ENCODE measurements around the gene PAM16.
A peak's percentile ranks its signal among the peaks of the same experiment; 100 is the strongest.

PAM16 gene

DNA sequence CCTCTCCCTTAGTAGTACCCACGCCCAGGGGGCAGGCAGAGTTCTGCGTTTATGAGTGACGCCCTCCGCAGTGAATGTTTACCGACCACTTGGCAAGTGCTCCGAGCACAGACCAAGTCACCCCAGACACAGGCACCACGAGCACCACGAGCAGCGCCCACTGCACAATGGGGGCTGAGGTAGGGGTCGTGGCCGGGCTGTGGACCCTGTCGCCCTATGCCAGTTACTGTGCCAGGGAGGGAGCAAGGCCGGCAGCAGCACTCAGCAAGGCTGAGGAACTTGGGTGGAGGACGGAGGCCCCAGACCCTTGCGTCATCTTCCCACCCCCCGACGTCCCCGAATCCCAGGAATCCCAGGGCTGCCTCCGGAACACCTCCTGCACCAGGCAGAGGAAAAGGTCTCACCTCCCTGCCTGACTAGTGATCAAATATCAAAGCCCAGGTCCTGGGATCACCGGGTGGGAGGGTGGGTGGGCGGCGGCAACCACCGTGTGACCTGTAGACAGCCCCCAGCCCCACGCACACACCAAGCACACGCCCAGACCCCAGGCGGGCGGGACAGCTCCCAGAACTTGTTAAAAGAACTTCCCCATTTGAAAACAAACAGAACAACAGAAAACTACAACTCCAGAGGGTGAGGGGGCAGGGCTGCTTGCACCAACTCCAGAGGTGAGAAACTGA is 25.9 kb upstream of the PAM16 start:
- Histone ChIP-seq H3K27ac (ENCODE audit: low read depth, low read length) (peak overlapping the region; percentile 81), H3K9ac (ENCODE audit: low read length in 5 of 5) (peak overlapping the region in 1 of 5 donors; percentile 35), H3K27me3 (ENCODE audit: control insufficient read depth in 5 of 5, insufficient read depth in 4 of 5, low read length in 5 of 5) (no peaks in the 10 kb centered on the region), H3K9me3 (ENCODE audit: control insufficient read depth in 5 of 5, low read length in 5 of 5) (no peaks in the 10 kb centered on the region), H3K4me1 (ENCODE audit: control insufficient read depth in 5 of 5, insufficient read depth in 5 of 5, low read length in 5 of 5) (peaks cover 3 to 72% (median 64%) of the 10 kb centered on the region in 5 donors), H3K36me3 (ENCODE audit: control insufficient read depth in 5 of 5, insufficient read depth in 5 of 5, low read length in 5 of 5) (peaks cover 0 to 36% (median 21%) of the 10 kb centered on the region in 5 donors), H3K4me3 (ENCODE audit: low read depth in 1 of 5, low read length in 5 of 5) (peak overlapping the region in 4 of 5 donors; percentile 3 to 38 (median 10))

DNA sequence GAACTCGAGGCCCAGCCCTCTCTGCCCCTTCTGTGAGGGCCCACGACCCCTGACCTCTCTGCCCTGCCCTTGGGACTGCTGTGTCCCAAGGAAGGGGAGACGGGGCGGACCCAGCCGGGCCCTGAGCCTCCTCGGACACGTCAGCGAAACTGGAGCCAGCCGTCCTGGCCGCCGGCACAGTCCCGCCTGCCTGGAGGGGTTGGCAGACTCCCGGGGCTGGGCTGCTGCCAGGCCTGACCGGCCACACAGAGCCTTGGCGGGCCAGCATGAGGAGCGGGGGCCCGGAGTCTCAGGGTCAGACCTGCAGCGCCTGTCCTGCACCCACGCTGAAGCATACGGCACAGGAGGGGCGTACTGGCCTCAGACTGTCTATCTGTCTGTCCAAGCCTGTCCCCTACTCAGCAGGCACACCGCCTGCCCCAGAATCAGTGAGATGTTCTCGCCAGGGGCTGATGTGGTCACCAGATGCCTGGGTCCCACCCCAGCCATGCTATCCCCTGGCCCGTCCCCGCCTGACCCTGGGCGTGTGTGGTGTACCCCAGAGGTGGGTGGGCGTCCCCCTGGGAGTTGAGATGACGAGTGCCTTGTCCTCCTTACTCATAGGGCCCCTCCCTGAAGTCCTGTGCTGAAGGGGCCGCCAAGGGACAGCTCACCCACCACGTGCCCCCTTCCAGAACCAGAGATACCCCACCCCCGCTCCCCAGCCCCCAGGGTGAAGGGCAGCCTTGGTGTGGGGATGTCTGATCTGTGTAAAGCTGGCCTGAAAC is 25.2 kb upstream of the PAM16 start:
- no peaks in the 10 kb centered on the region for H3K27me3 ChIP-seq (ENCODE audit: control insufficient read depth in 5 of 5, insufficient read depth in 4 of 5, low read length in 5 of 5)
- H3K9ac ChIP-seq (ENCODE audit: low read length in 5 of 5), result peak overlapping the region in 2 of 5 donors; percentile 61 to 66
- H3K4me3 ChIP-seq (ENCODE audit: low read depth in 1 of 5, low read length in 5 of 5), result peak overlapping the region in 3 of 5 donors; percentile 4 to 38 (median 18)

DNA sequence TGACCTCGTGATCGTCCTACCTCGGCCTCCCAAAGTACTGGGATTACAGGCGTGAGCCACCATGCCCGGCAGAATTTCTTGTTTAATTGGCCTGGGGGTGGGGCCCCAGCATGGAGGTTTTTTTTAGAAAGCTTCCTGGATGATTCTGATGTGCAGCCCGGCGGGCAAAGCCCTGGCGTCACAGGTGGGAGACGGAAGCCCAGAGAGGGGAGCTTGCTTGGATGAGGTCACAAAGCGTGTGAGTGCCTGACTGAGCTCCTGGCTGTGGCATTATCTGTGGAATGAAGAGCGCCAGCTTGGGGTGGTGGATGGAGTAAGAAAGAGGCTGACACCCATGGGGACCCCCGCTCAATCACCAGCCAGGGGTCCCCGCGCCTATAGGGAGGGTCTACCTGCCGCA is 24.6 kb upstream of the PAM16 start:
- H3K27me3 ChIP-seq (ENCODE audit: control insufficient read depth in 5 of 5, insufficient read depth in 4 of 5, low read length in 5 of 5), result no peaks in the 10 kb centered on the region
- H3K27ac ChIP-seq (ENCODE audit: low read depth, low read length), result peak overlapping the region; percentile 81
- H3K4me3 ChIP-seq (ENCODE audit: low read depth in 1 of 5, low read length in 5 of 5), result peak overlapping the region in 3 of 5 donors; percentile 4 to 18 (median 17)
- H3K9me3 ChIP-seq (ENCODE audit: control insufficient read depth in 5 of 5, low read length in 5 of 5), result no peaks in the 10 kb centered on the region
- H3K9ac ChIP-seq (ENCODE audit: low read length in 5 of 5), result peak overlapping the region in 2 of 5 donors; percentile 61 to 66
- peaks cover 3 to 81% (median 71%) of the 10 kb centered on the region in 5 donors for H3K4me1 ChIP-seq (ENCODE audit: control insufficient read depth in 5 of 5, insufficient read depth in 5 of 5, low read length in 5 of 5)
- peaks cover 0 to 23% (median 8%) of the 10 kb centered on the region in 5 donors for H3K36me3 ChIP-seq (ENCODE audit: control insufficient read depth in 5 of 5, insufficient read depth in 5 of 5, low read length in 5 of 5)

More for the DNA sequence above, 25.2 kb upstream of the PAM16 start:
- peaks cover 3 to 75% (median 66%) of the 10 kb centered on the region in 5 donors for H3K4me1 ChIP-seq (ENCODE audit: control insufficient read depth in 5 of 5, insufficient read depth in 5 of 5, low read length in 5 of 5)
- H3K27ac ChIP-seq (ENCODE audit: low read depth, low read length), result peak overlapping the region; percentile 81
- no peaks in the 10 kb centered on the region for H3K9me3 ChIP-seq (ENCODE audit: control insufficient read depth in 5 of 5, low read length in 5 of 5)
- peaks cover 0 to 29% (median 14%) of the 10 kb centered on the region in 5 donors for H3K36me3 ChIP-seq (ENCODE audit: control insufficient read depth in 5 of 5, insufficient read depth in 5 of 5, low read length in 5 of 5)

DNA sequence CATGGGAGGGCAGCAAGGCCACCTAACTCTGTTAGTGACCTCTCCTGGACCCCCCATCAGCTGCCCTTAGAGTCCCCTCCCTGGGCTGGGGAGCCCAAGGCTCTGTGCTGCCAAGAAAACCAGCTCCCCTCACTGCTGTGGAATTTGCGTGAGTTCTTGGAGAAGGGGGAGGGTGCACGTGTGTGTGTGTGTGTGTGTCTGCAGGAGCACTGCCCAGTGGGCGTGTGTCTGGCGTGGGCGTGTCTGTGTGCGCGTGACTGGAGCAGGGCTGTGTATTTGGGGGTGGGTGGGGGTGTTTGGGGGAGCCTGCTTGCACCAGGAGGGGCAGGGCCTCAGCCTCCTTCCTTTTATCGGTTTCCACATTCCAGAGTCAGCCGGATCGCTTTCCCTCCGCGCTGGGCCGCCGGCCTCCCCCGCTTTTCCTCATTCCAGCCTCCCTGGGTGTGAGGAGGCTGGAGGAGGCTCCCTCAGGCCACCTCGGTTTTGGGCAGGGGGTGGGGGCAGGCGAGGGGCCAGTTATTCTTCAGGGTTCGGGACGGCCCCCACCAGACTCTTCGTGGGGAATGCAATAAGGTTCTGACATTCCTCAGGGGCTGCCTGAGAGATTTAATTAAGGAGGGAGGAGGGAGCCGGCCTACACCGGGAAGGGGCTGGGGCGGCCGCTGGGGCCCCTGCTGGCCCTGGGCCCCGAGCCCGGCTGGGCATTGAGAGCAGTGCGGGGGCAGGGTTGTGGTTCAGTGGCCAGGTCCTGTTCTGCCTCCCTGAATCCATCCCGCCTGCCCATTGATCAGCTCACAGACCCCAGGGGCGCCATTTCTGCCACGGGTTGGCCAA is 23.0 kb upstream of the PAM16 start:
- peaks cover 0 to 10% (median 4%) of the 10 kb centered on the region in 5 donors for H3K36me3 ChIP-seq (ENCODE audit: control insufficient read depth in 5 of 5, insufficient read depth in 5 of 5, low read length in 5 of 5)
- H3K27me3 ChIP-seq (ENCODE audit: control insufficient read depth in 5 of 5, insufficient read depth in 4 of 5, low read length in 5 of 5), result no peaks in the 10 kb centered on the region
- no peaks in the 10 kb centered on the region for H3K9me3 ChIP-seq (ENCODE audit: control insufficient read depth in 5 of 5, low read length in 5 of 5)
- H3K9ac ChIP-seq (ENCODE audit: low read length in 5 of 5), result peak overlapping the region in 4 of 5 donors; percentile 42 to 84 (median 50)
- peak overlapping the region; percentile 58 to 82 (median 80) for H3K4me3 ChIP-seq (ENCODE audit: low read depth in 1 of 5, low read length in 5 of 5)
- H3K27ac ChIP-seq (ENCODE audit: low read depth, low read length), result peak overlapping the region; percentile 94
- H3K4me1 ChIP-seq (ENCODE audit: control insufficient read depth in 5 of 5, insufficient read depth in 5 of 5, low read length in 5 of 5), result peaks cover 3 to 91% (median 77%) of the 10 kb centered on the region in 5 donors

DNA sequence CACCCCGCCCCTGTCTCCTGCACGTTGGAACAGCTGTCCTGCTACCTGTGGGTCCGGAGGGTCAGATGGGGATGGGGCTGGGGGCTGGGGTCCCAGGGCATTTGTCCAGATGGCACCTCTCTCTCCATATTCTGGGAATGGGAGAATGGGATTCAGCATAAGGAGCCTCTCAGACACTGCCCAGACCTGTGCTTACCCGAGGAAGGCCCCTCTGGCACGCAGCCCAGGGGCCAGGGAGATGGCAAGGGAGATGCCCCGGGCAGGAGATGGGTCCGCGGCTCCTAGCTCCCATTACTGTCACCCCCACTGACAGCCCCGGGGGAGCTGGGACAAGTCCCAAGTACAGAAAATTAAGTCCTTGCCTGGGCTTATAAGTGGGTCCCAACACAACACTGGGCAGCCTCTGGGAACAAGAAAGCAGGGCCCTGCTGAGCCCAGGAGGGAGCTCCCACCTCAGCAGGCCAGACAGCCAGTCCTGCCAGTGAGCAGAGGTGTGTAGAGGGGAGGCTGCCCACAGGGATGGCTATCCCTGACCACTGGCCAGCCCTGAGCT is 22.3 kb upstream of the PAM16 start:
- peak overlapping the region in 4 of 5 donors; percentile 42 to 84 (median 64) for H3K9ac ChIP-seq (ENCODE audit: low read length in 5 of 5)

DNA sequence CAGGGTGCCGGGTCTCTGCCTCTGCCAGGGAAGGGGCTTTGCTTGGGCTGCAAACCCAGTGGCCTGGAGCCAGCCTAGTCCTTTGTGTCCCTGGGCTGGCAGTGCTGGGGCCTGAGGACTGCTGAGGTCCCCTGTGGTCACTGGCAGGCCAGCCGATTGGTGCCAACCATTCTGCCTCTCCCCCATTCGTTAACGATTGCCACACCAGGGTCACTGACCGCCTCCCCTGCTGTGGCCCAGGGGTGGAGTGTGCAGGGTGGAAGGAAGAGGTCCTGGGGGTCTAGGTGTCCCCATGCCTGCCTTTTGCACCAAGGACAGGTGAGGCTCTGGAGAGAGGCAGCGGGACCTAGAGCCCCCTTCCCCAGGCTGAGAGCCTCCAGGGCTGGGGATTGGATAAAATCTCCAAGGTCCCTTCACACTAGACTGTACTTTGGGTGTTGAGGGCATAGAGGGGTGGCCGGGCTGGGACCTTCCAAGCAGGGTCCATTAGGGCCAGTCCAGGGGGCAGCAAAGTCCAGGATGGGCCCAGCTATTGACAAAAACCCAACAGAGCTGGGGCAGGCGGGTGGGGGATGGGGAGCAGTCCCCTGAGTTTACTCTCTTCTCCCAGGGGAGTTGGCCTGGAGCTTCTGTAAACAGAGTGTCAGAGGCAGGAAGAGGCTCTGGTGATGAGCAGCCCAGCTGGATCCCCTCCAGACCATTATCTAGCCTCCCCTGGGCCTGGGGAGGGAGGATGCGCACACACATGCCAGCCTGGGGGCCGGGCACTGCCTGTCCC is 21.6 kb upstream of the PAM16 start:
- peak overlapping the region; percentile 94 for H3K27ac ChIP-seq (ENCODE audit: low read depth, low read length)
- H3K9ac ChIP-seq (ENCODE audit: low read length in 5 of 5), result peak overlapping the region; percentile 48 to 84 (median 73)
- H3K9me3 ChIP-seq (ENCODE audit: control insufficient read depth in 5 of 5, low read length in 5 of 5), result no peaks in the 10 kb centered on the region
- peak overlapping the region; percentile 76 to 86 (median 81) for H3K4me3 ChIP-seq (ENCODE audit: low read depth in 1 of 5, low read length in 5 of 5)
- H3K36me3 ChIP-seq (ENCODE audit: control insufficient read depth in 5 of 5, insufficient read depth in 5 of 5, low read length in 5 of 5), result no peaks in the 10 kb centered on the region
- peaks cover 2 to 86% (median 73%) of the 10 kb centered on the region in 5 donors for H3K4me1 ChIP-seq (ENCODE audit: control insufficient read depth in 5 of 5, insufficient read depth in 5 of 5, low read length in 5 of 5)
- H3K27me3 ChIP-seq (ENCODE audit: control insufficient read depth in 5 of 5, insufficient read depth in 4 of 5, low read length in 5 of 5), result no peaks in the 10 kb centered on the region

More for the DNA sequence above, 22.3 kb upstream of the PAM16 start:
- Histone ChIP-seq H3K36me3 (ENCODE audit: control insufficient read depth in 5 of 5, insufficient read depth in 5 of 5, low read length in 5 of 5) (peaks cover 0 to 3% (median 0%) of the 10 kb centered on the region in 5 donors), H3K4me3 (ENCODE audit: low read depth in 1 of 5, low read length in 5 of 5) (peak overlapping the region; percentile 76 to 86 (median 81)), H3K27me3 (ENCODE audit: control insufficient read depth in 5 of 5, insufficient read depth in 4 of 5, low read length in 5 of 5) (no peaks in the 10 kb centered on the region), H3K4me1 (ENCODE audit: control insufficient read depth in 5 of 5, insufficient read depth in 5 of 5, low read length in 5 of 5) (peaks cover 3 to 91% (median 80%) of the 10 kb centered on the region in 5 donors), H3K27ac (ENCODE audit: low read depth, low read length) (peak overlapping the region; percentile 94), H3K9me3 (ENCODE audit: control insufficient read depth in 5 of 5, low read length in 5 of 5) (no peaks in the 10 kb centered on the region)

DNA sequence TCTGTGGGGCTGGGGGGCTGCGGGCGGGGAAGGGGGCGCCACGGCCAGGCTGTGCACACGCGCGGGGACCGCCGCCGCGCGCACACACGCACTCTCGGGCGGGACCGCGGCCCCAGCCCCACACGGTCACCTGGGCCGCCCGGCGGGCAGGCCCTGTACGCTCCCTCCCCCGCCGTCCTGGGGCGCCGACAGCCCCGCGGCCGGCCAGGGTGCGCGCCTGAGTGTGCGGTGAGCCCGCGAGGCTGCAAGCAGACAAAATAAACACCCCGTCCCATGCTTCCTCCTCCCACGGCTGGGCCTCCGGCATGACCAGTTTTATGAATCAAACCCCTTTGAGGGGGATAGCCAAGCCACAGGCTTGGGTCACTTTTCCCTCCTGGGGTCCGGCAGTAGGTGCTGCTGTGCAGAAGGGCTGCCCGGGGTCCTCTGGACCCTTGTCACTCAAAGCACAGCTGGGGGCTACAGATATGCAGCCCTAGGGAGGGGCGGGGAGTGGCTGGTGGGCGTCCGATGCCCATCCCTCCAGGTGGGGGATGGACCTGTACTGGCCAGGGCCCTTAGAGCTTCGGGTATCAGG is 21.0 kb upstream of the PAM16 start:
- H3K4me1 ChIP-seq (ENCODE audit: control insufficient read depth in 5 of 5, insufficient read depth in 5 of 5, low read length in 5 of 5), result peaks cover 0 to 79% (median 67%) of the 10 kb centered on the region in 5 donors
- H3K27ac ChIP-seq (ENCODE audit: low read depth, low read length), result peak overlapping the region; percentile 94

DNA sequence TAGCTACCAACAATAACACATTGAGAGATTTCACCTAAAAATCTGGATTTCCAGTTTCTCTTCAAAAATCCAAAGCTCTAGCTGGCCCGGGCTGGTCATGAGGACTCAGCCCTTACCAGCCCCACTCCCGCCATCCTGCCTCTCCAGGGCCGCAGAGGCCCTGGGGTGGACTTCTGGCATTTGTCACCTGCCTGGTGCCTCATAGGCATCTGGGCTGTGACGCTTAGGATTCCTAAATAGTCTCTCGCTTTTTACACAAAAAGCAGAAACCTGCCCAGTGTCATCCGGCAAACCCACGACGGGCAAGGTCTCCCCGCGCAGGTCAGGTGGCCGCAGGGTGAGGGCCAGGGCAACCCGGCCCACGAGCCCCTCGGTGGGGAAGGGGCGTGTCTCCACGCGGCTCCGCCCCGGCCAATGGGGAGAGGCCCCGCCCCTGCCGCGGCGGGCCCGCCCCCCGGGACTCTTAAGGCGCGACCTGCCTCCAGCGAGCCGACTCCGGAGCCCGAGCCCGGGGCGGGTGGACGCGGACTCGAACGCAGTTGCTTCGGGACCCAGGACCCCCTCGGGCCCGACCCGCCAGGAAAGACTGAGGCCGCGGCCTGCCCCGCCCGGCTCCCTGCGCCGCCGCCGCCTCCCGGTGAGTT is 20.4 kb upstream of the PAM16 start, which contains the start of gene VASN:
TSS of gene VASN (plus strand) at position 492 of the 644 bp plus-strand sequence. CDS start 9,030 bp downstream, outside the sequence.
- Histone ChIP-seq H3K36me3 (ENCODE audit: control insufficient read depth in 5 of 5, insufficient read depth in 5 of 5, low read length in 5 of 5) (peaks cover 0 to 10% (median 4%) of the 10 kb centered on the region in 5 donors), H3K27ac (ENCODE audit: low read depth, low read length) (peak within 1 kb of the TSS; percentile 94), H3K9me3 (ENCODE audit: control insufficient read depth in 5 of 5, low read length in 5 of 5) (no peaks in the 10 kb centered on the region), H3K27me3 (ENCODE audit: control insufficient read depth in 5 of 5, insufficient read depth in 4 of 5, low read length in 5 of 5) (no peaks in the 10 kb centered on the region), H3K4me3 (ENCODE audit: low read depth in 1 of 5, low read length in 5 of 5) (peak within 1 kb of the TSS; percentile 76 to 86 (median 81)), H3K4me1 (ENCODE audit: control insufficient read depth in 5 of 5, insufficient read depth in 5 of 5, low read length in 5 of 5) (peaks cover 0 to 73% (median 62%) of the 10 kb centered on the region in 5 donors), H3K9ac (ENCODE audit: low read length in 5 of 5) (peak within 1 kb of the TSS; percentile 48 to 84 (median 73))

More for the DNA sequence above, 21.0 kb upstream of the PAM16 start:
- no peaks in the 10 kb centered on the region for H3K9me3 ChIP-seq (ENCODE audit: control insufficient read depth in 5 of 5, low read length in 5 of 5)
- H3K9ac ChIP-seq (ENCODE audit: low read length in 5 of 5), result peak overlapping the region; percentile 48 to 84 (median 73)
- no peaks in the 10 kb centered on the region for H3K27me3 ChIP-seq (ENCODE audit: control insufficient read depth in 5 of 5, insufficient read depth in 4 of 5, low read length in 5 of 5)
- H3K36me3 ChIP-seq (ENCODE audit: control insufficient read depth in 5 of 5, insufficient read depth in 5 of 5, low read length in 5 of 5), result peaks cover 0 to 4% (median 3%) of the 10 kb centered on the region in 5 donors
- peak overlapping the region; percentile 76 to 86 (median 81) for H3K4me3 ChIP-seq (ENCODE audit: low read depth in 1 of 5, low read length in 5 of 5)

Measured in subcutaneous abdominal adipose tissue (tissue), 5 donors.